ENCODE results near the gene CIAPIN1.

Gene CIAPIN1

GRCh38 chr16:57434003-57434402, 13.2 kb downstream of the CIAPIN1 start:
- peaks cover 26% of the 10 kb centered on the region for H3K36me3 ChIP-seq (replicated peaks; ENCODE audit: insufficient read depth, low read length)
- H2AFZ ChIP-seq (ENCODE audit: low read length): no peak overlapping the region
- H3K9ac ChIP-seq (ENCODE audit: low read length): no peak overlapping the region
- no peak for DNase-seq
- H3K4me3 ChIP-seq (ENCODE audit: low read length): no peak overlapping the region
- no peaks in the 10 kb centered on the region for H3F3A ChIP-seq (ENCODE audit: insufficient read depth, low read length)
- no peaks in the 10 kb centered on the region for H4K20me1 ChIP-seq (ENCODE audit: insufficient read depth, low read length)
- TF ChIP-seq, protein P1, sequence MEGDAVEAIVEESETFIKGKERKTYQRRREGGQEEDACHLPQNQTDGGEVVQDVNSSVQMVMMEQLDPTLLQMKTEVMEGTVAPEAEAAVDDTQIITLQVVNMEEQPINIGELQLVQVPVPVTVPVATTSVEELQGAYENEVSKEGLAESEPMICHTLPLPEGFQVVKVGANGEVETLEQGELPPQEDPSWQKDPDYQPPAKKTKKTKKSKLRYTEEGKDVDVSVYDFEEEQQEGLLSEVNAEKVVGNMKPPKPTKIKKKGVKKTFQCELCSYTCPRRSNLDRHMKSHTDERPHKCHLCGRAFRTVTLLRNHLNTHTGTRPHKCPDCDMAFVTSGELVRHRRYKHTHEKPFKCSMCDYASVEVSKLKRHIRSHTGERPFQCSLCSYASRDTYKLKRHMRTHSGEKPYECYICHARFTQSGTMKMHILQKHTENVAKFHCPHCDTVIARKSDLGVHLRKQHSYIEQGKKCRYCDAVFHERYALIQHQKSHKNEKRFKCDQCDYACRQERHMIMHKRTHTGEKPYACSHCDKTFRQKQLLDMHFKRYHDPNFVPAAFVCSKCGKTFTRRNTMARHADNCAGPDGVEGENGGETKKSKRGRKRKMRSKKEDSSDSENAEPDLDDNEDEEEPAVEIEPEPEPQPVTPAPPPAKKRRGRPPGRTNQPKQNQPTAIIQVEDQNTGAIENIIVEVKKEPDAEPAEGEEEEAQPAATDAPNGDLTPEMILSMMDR (IDR thresholded peaks at IDR 0.05; ENCODE audit: low read length): no peak
- H3K27ac ChIP-seq (ENCODE audit: low read length): no peak overlapping the region
- no peaks in the 10 kb centered on the region for H3K4me1 ChIP-seq (ENCODE audit: low read length)
- no peaks in the 10 kb centered on the region for H3K9me3 ChIP-seq (replicated peaks; ENCODE audit: insufficient read depth, low read length)
- H3K27me3 ChIP-seq (replicated peaks; ENCODE audit: insufficient read depth, low read length): no peaks in the 10 kb centered on the region
- no peaks in the 10 kb centered on the region for H3K9me2 ChIP-seq (replicated peaks; ENCODE audit: insufficient read depth, low read length)
- no peaks in the 10 kb centered on the region for H3K79me2 ChIP-seq (ENCODE audit: low read length)
- H3K4me2 ChIP-seq (ENCODE audit: low read depth, low read length): no peak overlapping the region

DNA sequence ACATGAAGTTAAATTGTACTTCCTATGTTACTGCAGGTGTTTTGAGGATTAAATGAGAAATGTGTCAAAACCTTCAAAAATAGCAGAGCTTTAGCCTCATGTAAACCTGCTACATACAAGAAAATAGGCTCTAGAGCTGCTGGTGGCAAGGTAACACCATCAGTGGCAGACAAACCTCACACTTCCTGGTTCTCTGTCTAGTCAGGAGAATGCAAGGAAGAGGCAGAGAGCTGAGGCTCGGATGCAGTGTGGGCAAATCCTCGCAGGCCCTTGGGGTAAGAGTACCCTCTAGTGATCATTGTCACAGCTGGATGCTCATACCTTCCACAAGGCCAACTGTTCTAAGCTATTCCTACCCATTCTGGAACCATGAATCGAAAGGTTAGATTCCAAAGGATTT, 14.2 kb downstream of the CIAPIN1 start:
- TF ChIP-seq EZH2 (optimal IDR thresholded peaks at IDR 0.05; ENCODE audit: low read depth, low read length) (no peak), EZH2phosphoT487 (IDR thresholded peaks at IDR 0.05; ENCODE audit: low read length) (no peak)
- TF ChIP-seq, protein P1 (IDR thresholded peaks at IDR 0.05; ENCODE audit: low read length): no peak
- H3K9me3 ChIP-seq (replicated peaks; ENCODE audit: insufficient read depth, low read length): no peaks in the 10 kb centered on the region
- DNase-seq: no peak
- peaks cover 20% of the 10 kb centered on the region for H3K36me3 ChIP-seq (replicated peaks; ENCODE audit: insufficient read depth, low read length)
- no peaks in the 10 kb centered on the region for H3K4me1 ChIP-seq (ENCODE audit: low read length)
- H4K20me1 ChIP-seq (ENCODE audit: insufficient read depth, low read length): no peaks in the 10 kb centered on the region
- no peak overlapping the region for H3K27ac ChIP-seq (ENCODE audit: low read length)
- H3K27me3 ChIP-seq (replicated peaks; ENCODE audit: insufficient read depth, low read length): no peaks in the 10 kb centered on the region
- no peak overlapping the region for H3K4me3 ChIP-seq (ENCODE audit: low read length)
- no peak overlapping the region for H3K4me2 ChIP-seq (ENCODE audit: low read depth, low read length)
- no peak overlapping the region for H2AFZ ChIP-seq (ENCODE audit: low read length)
- no peaks in the 10 kb centered on the region for H3K79me2 ChIP-seq (ENCODE audit: low read length)
- H3K9me2 ChIP-seq (replicated peaks; ENCODE audit: insufficient read depth, low read length): no peaks in the 10 kb centered on the region
- H3F3A ChIP-seq (ENCODE audit: insufficient read depth, low read length): no peaks in the 10 kb centered on the region
- H3K9ac ChIP-seq (ENCODE audit: low read length): no peak overlapping the region

DNA sequence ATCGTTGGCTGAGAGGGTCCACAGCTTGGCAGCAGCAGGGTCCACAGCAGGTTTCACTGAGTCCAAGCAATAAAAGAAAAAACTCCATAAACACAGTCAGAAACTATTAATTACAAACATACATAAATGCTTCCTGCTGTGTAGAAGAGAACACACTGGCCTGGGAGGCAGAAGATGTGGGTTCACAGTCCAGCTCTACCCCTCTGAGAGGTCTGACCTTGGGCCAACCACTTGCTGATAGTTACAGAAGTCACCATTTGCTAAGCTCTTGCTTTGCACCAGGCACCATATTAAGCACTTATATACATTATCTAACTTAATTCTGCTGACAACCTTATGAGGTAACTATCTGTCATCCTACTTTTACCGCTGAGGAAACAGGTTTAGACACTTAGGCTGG, 14.7 kb downstream of the CIAPIN1 start:
- H3K27me3 ChIP-seq (replicated peaks; ENCODE audit: insufficient read depth, low read length): no peaks in the 10 kb centered on the region
- H2AFZ ChIP-seq (ENCODE audit: low read length): no peak overlapping the region
- H3K4me2 ChIP-seq (ENCODE audit: low read depth, low read length): no peak overlapping the region
- no peak overlapping the region for H3K9ac ChIP-seq (ENCODE audit: low read length)
- H4K20me1 ChIP-seq (ENCODE audit: insufficient read depth, low read length): no peaks in the 10 kb centered on the region
- DNase-seq: no peak
- no peaks in the 10 kb centered on the region for H3K9me3 ChIP-seq (replicated peaks; ENCODE audit: insufficient read depth, low read length)
- H3K4me3 ChIP-seq (ENCODE audit: low read length): no peak overlapping the region
- no peaks in the 10 kb centered on the region for H3K79me2 ChIP-seq (ENCODE audit: low read length)
- TF ChIP-seq EZH2phosphoT487 (IDR thresholded peaks at IDR 0.05; ENCODE audit: low read length) (no peak), EZH2 (optimal IDR thresholded peaks at IDR 0.05; ENCODE audit: low read depth, low read length) (no peak)
- TF ChIP-seq, protein P1 (IDR thresholded peaks at IDR 0.05; ENCODE audit: low read length): no peak
- H3K4me1 ChIP-seq (ENCODE audit: low read length): no peaks in the 10 kb centered on the region
- H3K9me2 ChIP-seq (replicated peaks; ENCODE audit: insufficient read depth, low read length): no peaks in the 10 kb centered on the region
- peaks cover 20% of the 10 kb centered on the region for H3K36me3 ChIP-seq (replicated peaks; ENCODE audit: insufficient read depth, low read length)
- no peaks in the 10 kb centered on the region for H3F3A ChIP-seq (ENCODE audit: insufficient read depth, low read length)
- H3K27ac ChIP-seq (ENCODE audit: low read length): no peak overlapping the region

All from MM.1S (cell line).